Prostate gland (tissue), 2 donors: ENCODE data around the gene CFAP20. TPM values are rescaled to one million over a fixed set of nuclear protein-coding genes. Genes with fewer than 3 reads are reported as not detected.
"Not testable (repeated sequence)": the region's sequence is repeated elsewhere in the genome, so short reads cannot be mapped to it uniquely, and the experiment has no call there.

Experiments
- DNase-seq: peaks from one replicate; pipeline ENCODE4 v3.0.0-alpha.2; 2019; ENCODE audit warnings: low spot score
- H3K27ac ChIP-seq, 2 donors: fragments of 200-600 bp; sonication (generic); 2 replicates each; pipeline ENCODE4 v1.5.1; 2017 to 2019
- H3K27me3 ChIP-seq: fragments of 200-600 bp; sonication (generic); replicated peaks from 2 replicates; pipeline ENCODE4 v1.5.1; 2019; ENCODE audit not compliant: insufficient read depth
- H3K36me3 ChIP-seq, 2 donors: fragments of 200-600 bp; sonication (generic); 1 replicate in 1 of 2; 2 replicates in 1 of 2; pipeline versions ENCODE4 v1.5.1 to v1.8.1; 2017 to 2019
- H3K4me1 ChIP-seq: fragments of 200-600 bp; sonication (generic); replicated peaks from 2 replicates; pipeline ENCODE4 v1.5.1; 2019
- H3K4me3 ChIP-seq, 2 donors: fragments of 200-600 bp; sonication (generic); 2 replicates each; pipeline ENCODE4 v1.5.1; 2017 to 2019
- H3K9me3 ChIP-seq: fragments of 200-600 bp; sonication (generic); 2 replicates; pipeline ENCODE4 v1.5.1; 2017
- POLR2A ChIP-seq: fragments of 450-650 bp; IDR thresholded peaks from one replicate; pipeline ENCODE4 v1.6.1; 2016; ENCODE audit warnings: antibody characterized with exemption, mild to moderate bottlenecking
- POLR2AphosphoS5 ChIP-seq: sonication (generic); formaldehyde crosslinking; IDR thresholded peaks from one replicate; pipeline ENCODE4 v1.6.1; 2017; ENCODE audit warnings: antibody characterized with exemption
- WGBS: methylation state at CpG from one replicate; pipeline ENCODE4 v1.1.5; 2018; 5-methylcytosine and 5-hydroxymethylcytosine counted together
- intact Hi-C: fragments of 100-400 bp; cut with DNase I; formaldehyde crosslinking; loops from one replicate; pipeline ENCODE4 v1.14.2; 2022
- small RNA-seq, 2 donors: library from RNA; depleted of rRNA; stranded (forward); fragments of <200 nt; gene quantifications; one replicate each; pipeline ENCODE3, GENCODE V24; 2016
- total RNA-seq, 2 donors: library from RNA; depleted of rRNA; stranded (reverse); fragments of >200 nt; gene quantifications; one replicate each; pipeline ENCODE4 v1.1.0, GENCODE V29; 2016
- TF ChIP-seq, protein P1 (sequence below), 4 experiments: fragments of 200-600 bp in 2 of 4; fragments of 450-650 bp in 2 of 4; sonication (generic) in 2 of 4; IDR thresholded peaks; 1 replicate in 3 of 4; 2 replicates in 1 of 4; pipeline ENCODE4 v1.5.1; 2016 to 2019; ENCODE audit warnings: antibody characterized with exemption in 4 of 4, mild to moderate bottlenecking in 2 of 4, moderate library complexity in 2 of 4

CFAP20 gene
- total RNA-seq, 2 donors from 2014 or later: 27.2 to 77.7 TPM

DNA sequence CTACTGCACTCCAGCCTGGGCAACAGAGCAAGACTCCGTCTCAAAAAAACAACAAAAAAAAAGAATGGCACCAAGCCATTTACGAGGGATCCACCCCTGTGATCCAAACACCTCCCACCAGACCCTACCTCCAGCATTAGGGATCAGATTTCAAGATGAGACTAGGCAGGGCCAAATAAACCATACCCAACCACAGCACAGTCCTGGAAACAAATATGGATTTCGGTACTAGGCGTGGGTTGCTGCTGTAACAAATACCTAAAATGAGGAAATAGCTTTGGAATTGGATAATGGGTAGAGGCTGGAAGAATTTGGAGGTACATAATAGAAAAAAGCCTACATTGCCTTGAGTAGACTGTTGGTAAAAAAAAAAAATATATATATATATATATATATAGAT lies 54.5 kb downstream of the CFAP20 start:
- 68% methylated on average over 4 of the region's 4 CpGs for WGBS
- DNase-seq: no peak

DNA sequence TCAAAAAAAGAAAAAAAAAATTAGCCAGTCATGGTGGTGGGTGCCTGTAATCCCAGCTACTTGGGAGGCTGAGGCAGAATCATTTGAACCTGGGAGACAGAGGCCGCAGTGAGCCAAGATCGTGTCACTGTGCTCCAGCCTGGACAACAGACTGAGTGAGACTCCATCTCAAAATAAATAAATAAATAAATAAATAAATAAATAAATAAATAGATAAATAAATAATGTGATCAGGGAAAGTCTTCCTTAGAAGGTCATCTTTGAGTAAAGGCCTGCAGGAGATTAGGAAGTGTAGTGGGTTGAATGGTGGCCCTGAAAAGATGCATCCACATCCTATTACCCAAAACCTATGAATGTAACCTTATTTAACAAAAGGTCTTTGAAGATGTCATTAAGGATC lies 56.1 kb downstream of the CFAP20 start:
- H3K36me3 ChIP-seq, intact Hi-C loops, DNase-seq, H3K4me3 ChIP-seq, H3K4me1 ChIP-seq, H3K27me3 ChIP-seq, H3K27ac ChIP-seq, H3K9me3 ChIP-seq: not testable (repeated sequence)
- 100% methylated on average over 2 of the region's 2 CpGs for WGBS

More for the DNA sequence above, 54.5 kb downstream of the CFAP20 start:
- intact Hi-C loops: no loop called here
- Histone ChIP-seq H3K27me3 (no peaks in the 10 kb centered on the region), H3K9me3 (no peaks in the 10 kb centered on the region), H3K27ac (no peak overlapping the region), H3K4me3 (no peak overlapping the region), H3K4me1 (no peaks in the 10 kb centered on the region), H3K36me3 (no peaks in the 10 kb centered on the region)
- no peak for TF ChIP-seq POLR2A
- TF ChIP-seq, protein P1, sequence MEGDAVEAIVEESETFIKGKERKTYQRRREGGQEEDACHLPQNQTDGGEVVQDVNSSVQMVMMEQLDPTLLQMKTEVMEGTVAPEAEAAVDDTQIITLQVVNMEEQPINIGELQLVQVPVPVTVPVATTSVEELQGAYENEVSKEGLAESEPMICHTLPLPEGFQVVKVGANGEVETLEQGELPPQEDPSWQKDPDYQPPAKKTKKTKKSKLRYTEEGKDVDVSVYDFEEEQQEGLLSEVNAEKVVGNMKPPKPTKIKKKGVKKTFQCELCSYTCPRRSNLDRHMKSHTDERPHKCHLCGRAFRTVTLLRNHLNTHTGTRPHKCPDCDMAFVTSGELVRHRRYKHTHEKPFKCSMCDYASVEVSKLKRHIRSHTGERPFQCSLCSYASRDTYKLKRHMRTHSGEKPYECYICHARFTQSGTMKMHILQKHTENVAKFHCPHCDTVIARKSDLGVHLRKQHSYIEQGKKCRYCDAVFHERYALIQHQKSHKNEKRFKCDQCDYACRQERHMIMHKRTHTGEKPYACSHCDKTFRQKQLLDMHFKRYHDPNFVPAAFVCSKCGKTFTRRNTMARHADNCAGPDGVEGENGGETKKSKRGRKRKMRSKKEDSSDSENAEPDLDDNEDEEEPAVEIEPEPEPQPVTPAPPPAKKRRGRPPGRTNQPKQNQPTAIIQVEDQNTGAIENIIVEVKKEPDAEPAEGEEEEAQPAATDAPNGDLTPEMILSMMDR (IDR thresholded peaks at IDR 0.05): no peak
- no peak for TF ChIP-seq POLR2AphosphoS5

DNA sequence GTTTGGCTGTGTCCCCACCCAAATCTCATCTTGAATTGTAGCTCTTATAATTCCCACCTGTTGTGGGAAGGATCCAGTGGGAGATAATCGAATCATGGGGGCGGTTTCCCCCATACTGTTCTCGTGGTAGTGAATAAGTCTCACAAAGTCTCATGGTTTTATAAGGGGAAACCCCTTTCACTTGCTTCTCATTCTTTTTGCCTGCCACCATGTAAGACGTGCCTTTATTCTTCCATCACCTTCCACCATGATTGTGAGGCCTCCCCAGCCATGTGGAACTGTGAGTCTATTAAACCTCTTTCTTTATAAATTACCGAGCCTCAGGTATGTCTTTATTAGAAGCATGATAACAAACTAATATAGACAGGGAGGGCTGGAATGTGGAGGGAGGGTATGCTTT lies 57.0 kb downstream of the CFAP20 start:
- H3K27me3 ChIP-seq, DNase-seq, H3K4me1 ChIP-seq, H3K27ac ChIP-seq, H3K4me3 ChIP-seq, H3K36me3 ChIP-seq, intact Hi-C loops, H3K9me3 ChIP-seq: not testable (repeated sequence)
- 83% methylated on average over 5 of the region's 5 CpGs for WGBS

DNA sequence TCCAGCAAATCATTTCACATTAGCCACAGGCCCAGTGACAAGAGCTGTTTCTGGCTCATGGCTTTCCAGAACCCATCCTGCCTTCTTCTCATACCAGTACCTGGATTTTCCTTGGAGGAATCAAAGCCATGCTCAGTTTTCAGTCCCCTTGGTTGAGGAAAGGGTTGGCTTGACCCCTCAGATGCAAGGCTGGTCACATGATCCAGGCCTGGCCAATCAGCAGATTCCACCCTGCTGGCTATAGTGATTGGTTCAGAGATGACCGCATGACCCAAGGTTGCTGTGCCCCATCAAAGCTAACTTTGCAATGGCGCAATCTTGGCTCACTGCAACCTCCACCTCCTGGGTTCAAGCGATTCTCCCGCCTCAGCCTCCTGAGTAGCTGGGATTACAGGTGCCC lies 58.6 kb downstream of the CFAP20 start:
- Histone ChIP-seq H3K36me3 (no peaks in the 10 kb centered on the region), H3K27me3 (no peaks in the 10 kb centered on the region), H3K4me3 (no peak overlapping the region), H3K9me3 (no peaks in the 10 kb centered on the region), H3K4me1 (no peaks in the 10 kb centered on the region), H3K27ac (no peak overlapping the region)
- 100% methylated on average over 4 of the region's 4 CpGs for WGBS
- no peak for DNase-seq
- TF ChIP-seq POLR2A: no peak
- TF ChIP-seq POLR2AphosphoS5: no peak
- TF ChIP-seq, protein P1 (IDR thresholded peaks at IDR 0.05): no peak
- intact Hi-C loops: no loop called here

Small RNA genes lying within 50 kb of the gene (small RNA-seq; reads per million reads assigned to genes)
- gene RF00019: 0 reads per million in 2 donors

Other genes starting within 250 kb of the CFAP20 start
- gene CNGB1, start 158.3 kb downstream of the CFAP20 start, total RNA-seq: under 1 TPM in 1 of 2 donors, not detected in 1; 0.34 TPM
- gene ZNF319, start 128.7 kb downstream of the CFAP20 start, total RNA-seq: 10 to 100 TPM in 1 of 2 donors, 1 to 10 TPM in 1; 7.6 to 12.9 TPM
- 10 to 100 TPM; 22.6 to 74.1 TPM for gene USB1, start 128.0 kb downstream of the CFAP20 start, total RNA-seq
- 100 to 1,000 TPM in 1 of 2 donors, 1 to 10 TPM in 1; 8.0 to 232 TPM for gene MMP15, start 103.6 kb downstream of the CFAP20 start, total RNA-seq
- 10 to 100 TPM; 27.8 to 65.0 TPM for gene CSNK2A2, start 68.7 kb upstream of the CFAP20 start, total RNA-seq
- 1 to 10 TPM in 1 of 2 donors, not detected in 1; 4.4 TPM for gene PRSS54, start 165.6 kb upstream of the CFAP20 start, total RNA-seq